Fibroblast of upper back skin (primary cell): ENCODE measurements around the gene DPM1.

Experiments used
- DNase-seq: peaks from one replicate; pipeline ENCODE4 v3.0.0-alpha.2; 2013

Gene DPM1

GRCh38 chr20:50957798-50958614, at the start of gene DPM1:
Gene DPM1 (minus strand): TSS chr20:50958532. CDS start chr20:50958523, 9 bp downstream.
- peak; percentile 86 for DNase-seq

- DNase-seq = no peak
Measured at GRCh38 chr20:51005214-51005613, 46.9 kb upstream of the DPM1 start.

- no peak for DNase-seq
Measured at GRCh38 chr20:51004781-51005180, 46.4 kb upstream of the DPM1 start.

DNA sequence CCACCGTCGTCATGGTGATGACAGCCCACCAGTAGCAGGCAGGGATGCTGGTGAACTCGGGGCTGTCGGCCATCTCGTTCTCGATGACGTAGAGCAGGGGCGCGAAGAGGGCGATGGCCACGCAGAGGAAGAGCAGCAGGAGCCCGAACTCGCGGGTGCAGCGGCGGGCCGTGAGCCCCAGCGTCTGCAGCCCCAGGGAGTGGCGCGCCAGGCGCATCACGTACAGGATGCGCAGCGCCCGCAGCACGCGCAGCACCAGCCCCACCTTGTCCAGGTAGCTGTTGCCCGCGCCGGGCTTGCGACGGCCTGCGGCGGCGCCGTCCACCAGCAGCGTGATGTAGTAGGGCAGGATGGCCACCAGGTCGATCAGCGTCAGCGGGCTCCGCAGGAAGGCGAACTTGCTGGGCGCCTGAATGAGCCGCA, 46.0 kb upstream of the DPM1 start:
- DNase-seq = no peak

DNA sequence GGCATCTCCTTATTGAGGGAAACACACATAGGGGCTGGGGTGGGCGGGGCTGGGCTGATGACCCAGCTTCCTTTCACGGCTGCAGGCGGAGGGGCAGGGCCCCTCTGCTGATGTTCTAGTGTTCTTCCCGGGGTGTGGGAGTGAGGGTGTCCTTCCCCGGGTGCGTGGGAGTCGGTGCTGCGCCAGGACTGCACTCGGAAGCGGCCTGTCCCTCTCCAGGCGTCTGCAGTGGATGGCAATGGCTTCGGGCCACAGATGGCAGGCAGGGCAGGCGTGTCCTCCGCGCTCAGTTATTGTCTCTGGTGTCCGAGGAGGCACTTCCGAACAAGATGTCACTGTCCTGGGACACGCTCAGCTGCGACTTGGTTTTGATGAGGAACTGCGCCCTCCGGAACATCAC, 45.4 kb upstream of the DPM1 start:
- DNase-seq = no peak

DNA sequence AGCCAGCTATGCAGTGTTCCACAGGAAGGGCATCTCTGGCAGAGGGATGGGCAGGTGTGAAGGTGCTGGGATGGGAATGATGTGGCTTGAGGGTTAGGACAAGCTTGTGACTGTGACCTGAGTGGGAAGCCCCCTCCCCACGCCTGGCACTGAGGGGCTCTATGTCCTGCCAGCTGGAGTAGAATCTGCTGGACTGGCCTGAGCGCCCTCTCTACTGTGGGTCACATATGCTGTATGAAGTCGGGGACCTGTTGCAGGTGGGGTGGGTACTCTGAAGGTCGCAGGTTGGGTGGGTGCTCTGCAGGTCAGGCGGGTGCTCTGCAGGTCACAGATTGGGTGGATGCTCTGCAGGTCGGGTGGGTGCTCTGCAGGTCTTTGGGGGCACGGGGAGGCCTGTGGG, 44.3 kb upstream of the DPM1 start:
- DNase-seq = no peak

- DNase-seq = no peak
Measured at GRCh38 chr20:51001430-51002265, 43.3 kb upstream of the DPM1 start.

GRCh38 chr20:50999355-50999754, 41.0 kb upstream of the DPM1 start:
- no peak for DNase-seq

GRCh38 chr20:50996901-50997865, 38.9 kb upstream of the DPM1 start:
- peak; percentile 36 for DNase-seq

- peak; percentile 39 for DNase-seq
Measured at GRCh38 chr20:50995506-50995905, 37.2 kb upstream of the DPM1 start.

GRCh38 chr20:50993876-50994275, 35.5 kb upstream of the DPM1 start:
- DNase-seq = no peak

GRCh38 chr20:50992733-50993457, 34.6 kb upstream of the DPM1 start:
- peak; percentile 84 for DNase-seq

GRCh38 chr20:50992336-50992732, 34.0 kb upstream of the DPM1 start:
- DNase-seq = no peak

DNA sequence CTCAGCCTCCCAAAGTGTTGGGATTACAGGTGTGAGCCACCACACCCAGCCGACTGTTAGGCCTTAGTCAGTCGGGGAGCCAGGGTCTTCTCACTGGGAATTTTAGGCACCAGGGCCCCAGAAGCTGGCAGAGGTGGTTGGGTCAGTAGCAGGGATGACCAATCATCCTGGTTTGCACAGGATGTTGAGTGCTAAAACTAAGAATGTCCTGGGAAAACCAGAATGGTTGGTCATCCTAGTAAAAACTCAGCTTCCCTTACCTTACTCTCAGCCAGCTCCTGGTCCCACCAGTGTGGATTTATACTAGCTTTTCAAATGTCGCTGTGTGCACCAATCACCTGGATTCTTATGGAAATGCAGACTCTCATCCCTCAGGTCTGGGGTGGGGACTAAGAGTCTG, 32.7 kb upstream of the DPM1 start:
- DNase-seq = no peak

DNA sequence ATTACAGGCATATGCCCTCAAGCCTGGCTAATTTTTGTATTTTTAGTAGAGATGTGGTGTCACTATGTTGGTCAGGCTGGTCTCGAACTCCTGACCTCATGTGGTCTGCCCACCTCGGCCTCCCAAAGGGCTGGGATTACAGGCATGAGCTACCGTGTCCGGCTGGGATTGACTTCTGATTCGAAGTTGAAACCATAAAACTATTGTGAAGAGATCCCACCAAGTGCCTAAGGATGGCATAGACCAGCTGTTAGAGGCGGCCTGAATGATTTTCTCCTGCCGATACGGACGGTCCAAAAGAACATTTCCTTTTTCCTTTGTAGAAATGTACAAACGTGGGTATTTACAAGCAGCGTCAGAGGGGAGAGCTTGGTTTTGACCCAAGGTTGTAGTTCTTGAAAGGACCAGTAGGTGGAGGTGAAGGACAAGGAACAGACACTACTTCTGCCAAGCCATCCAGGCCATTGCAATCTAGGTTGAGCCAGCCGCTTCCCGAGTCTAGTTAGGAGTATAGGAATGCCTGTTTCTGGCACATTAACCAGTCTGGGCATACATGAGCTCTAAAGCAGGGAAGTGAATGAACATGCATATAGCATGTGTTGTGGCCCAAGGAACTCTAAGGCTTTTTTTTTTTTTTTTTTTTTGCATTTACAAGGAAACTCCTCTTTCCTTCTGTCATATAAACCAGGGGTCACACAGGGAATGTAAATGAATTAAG, 29.3 kb upstream of the DPM1 start:
- peak; percentile 88 for DNase-seq

- DNase-seq = no peak
Measured at GRCh38 chr20:50983321-50983720, 25.0 kb upstream of the DPM1 start.

DNA sequence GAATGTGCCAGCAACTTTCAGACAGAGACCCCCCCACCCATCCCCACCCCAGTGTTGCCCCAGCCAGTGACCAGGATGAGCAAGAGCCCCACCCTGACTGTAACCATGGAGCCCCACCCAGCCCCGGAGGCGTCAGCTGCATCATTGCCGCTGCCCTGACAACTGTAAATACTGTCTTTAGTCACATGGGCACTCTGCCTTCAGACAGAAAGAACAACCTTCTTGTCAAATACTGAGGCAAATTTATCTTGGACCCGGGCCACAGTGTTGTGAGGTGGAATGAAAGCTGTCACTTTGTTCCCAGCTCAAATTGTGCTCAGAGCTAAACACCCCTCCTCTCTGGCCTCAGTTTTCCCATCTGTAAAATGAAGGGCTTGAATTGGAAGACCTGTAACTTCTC, 24.0 kb upstream of the DPM1 start:
- DNase-seq = no peak

- DNase-seq = no peak
Measured at GRCh38 chr20:50981714-50982048, 23.3 kb upstream of the DPM1 start.

- peak; percentile 74 for DNase-seq
Measured at GRCh38 chr20:50980851-50981713, 22.8 kb upstream of the DPM1 start.

GRCh38 chr20:50980071-50980681, 21.8 kb upstream of the DPM1 start:
- peak; percentile 99 for DNase-seq
